ENCODE results near the gene TENM3.
A peak's percentile ranks its signal among the peaks of the same experiment; 100 is the strongest.
"Not testable (repeated sequence)": the region's sequence is repeated elsewhere in the genome, so short reads cannot be mapped to it uniquely, and the experiment has no call there.

Gene TENM3

GRCh38 chr4:182344968-182345367 lies 101.8 kb downstream of the TENM3 start:
- no peak for DNase-seq

- DNase-seq: no peak
Measured at GRCh38 chr4:182346250-182346649, 103.0 kb downstream of the TENM3 start.

- no peak for DNase-seq
Measured at GRCh38 chr4:182346675-182347375, 103.6 kb downstream of the TENM3 start.

DNA sequence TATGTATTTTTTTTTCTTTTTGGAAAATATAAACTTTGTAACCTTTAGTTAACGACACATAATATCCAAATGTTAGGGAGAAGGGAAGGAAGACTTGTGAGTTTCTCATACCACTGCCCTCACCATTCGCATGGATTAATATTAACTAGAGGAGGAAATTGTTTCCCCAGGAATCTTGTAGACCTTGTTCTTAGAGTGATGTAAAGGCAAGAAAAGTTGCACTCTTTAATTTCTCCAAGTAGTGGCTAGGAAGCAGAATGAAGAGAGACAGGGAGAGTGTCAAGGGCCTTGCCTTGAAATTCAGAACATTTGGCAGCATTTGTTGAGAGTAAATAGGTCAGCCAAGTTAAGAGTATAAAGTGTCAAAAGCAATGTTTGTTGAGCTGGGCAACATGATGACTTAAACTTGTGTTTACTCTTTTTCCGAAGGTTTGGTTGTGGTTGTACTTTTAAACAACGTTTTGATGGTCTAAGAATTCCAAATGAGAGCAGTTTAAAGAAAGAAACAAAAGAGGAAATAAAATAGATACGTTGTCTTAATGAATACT lies 105.7 kb downstream of the TENM3 start:
- DNase-seq: no peak

GRCh38 chr4:182350041-182350440 lies 106.8 kb downstream of the TENM3 start:
- DNase-seq: no peak

GRCh38 chr4:182351485-182351884 lies 108.3 kb downstream of the TENM3 start:
- no peak for DNase-seq

GRCh38 chr4:182354106-182354505 lies 110.9 kb downstream of the TENM3 start:
- no peak for DNase-seq

GRCh38 chr4:182354867-182355266 lies 111.7 kb downstream of the TENM3 start:
- no peak for DNase-seq

GRCh38 chr4:182367153-182367552 lies 124.0 kb downstream of the TENM3 start:
- DNase-seq: no peak

GRCh38 chr4:182369211-182369610 lies 126.0 kb downstream of the TENM3 start:
- no peak for DNase-seq

- DNase-seq: no peak
Measured at GRCh38 chr4:182370491-182370890, 127.3 kb downstream of the TENM3 start.

DNA sequence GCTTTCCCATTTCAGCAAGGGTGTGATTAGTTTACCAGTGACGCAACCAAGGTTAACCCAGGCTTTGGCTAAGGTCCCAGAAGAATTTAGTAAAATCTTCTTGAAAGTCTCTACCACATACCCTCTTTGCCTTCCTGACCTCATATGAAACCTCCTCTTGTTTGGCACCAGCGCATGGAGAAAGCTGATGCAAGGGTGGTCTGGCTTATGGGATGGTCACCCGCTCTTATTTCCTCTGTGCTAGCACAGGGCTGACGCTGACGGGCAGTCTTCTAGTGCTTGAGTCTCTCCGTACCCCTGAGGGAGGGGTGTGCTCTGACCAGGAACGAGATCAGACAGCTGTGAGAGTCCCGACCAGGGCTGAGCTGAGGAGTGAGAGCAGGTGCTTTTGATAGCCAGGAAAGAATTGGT lies 137.6 kb downstream of the TENM3 start:
- no peak for DNase-seq

DNA sequence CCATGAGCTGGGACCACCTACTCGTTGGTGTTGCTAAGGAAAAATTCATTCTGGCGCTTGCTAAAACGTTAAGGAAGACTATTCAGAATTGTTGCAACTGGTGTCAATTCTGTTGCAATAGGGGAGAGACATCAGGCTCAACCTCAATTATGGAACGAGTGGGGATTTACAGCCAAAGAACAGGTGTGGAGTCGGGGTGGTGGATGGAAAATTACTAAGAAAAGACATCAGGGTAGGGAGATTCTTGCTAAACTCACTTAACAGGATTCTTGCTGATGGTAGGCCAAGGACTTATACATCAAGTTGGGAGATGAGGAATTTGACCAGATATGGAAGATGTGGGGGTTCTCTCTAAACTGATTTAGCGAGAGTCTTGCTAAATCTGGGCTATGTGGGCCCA lies 139.7 kb downstream of the TENM3 start:
- no peak for DNase-seq

DNA sequence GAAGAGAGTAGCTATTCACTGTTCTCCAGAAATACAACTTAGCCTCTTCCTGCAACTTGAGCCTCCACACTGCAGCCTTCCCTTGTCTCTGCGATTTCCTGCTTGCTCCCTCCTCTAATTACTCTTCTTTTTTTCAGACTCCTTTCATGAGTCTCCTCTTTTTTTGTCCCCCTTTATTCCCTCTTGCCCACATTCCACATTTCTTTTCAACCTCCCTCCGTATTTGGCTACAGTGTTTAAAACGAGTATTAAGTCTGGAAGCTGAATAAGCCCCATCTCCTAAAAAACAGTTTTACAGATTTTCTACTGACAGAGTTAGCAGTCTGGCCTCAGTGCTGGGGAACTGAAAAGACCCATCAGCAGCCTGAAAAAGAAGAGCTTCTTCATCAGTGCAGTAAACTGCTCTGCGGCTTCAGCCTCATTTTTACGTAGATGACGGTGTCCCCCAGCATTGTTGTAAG lies 141.5 kb downstream of the TENM3 start:
- no peak for DNase-seq

DNA sequence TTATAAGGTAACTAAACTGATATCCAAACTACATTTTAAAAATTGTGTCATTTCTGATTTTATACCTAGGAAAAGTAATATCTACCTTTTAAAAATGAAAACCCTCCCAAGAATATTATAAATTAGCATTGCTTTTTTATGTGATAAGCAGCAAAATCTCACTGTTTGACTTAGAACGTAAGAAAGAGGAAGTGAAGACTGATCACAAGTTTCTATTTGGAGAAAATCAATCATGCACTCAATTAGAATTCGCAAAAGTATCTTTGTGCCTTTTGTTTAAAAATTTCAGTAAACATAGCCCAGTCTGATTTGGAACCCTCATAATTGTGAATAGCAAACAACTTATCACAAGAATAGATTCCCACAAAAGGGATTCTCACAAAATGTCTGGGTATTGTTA lies 142.7 kb downstream of the TENM3 start:
- no peak for DNase-seq

- not testable (repeated sequence) for DNase-seq
Measured at GRCh38 chr4:182386576-182386975, 143.4 kb downstream of the TENM3 start.

DNA sequence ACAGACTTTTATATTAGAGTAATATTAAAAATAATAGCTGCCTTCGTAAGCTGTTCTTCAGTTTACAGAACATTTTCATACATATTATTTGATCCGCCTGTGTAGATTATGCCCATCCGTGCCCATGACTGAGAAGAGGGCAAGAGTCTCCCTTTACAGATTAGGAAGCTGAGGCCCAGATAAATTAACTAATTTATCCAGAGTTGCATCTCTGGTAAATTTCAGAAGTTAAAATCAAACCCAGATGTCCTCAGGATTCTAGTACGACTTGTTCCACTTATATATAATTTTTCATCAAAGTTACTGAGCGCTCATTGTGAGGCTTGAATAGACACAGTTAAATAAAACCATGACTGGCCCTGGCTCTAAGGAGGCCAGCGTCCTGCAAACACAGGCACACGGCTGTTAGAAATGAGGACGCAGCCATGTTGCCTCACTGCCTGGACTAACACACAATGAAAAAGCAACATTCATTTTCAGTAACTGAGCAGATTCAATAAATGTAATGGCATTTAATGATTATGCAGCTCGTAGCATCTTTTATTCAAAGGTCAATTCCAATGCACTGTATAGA lies 148.0 kb downstream of the TENM3 start:
- no peak for DNase-seq

- no peak for DNase-seq
Measured at GRCh38 chr4:182394181-182394580, 151.0 kb downstream of the TENM3 start.

GRCh38 chr4:182400081-182400480 lies 156.9 kb downstream of the TENM3 start:
- DNase-seq: no peak

GRCh38 chr4:182400790-182401189 lies 157.6 kb downstream of the TENM3 start:
- DNase-seq: peak; percentile 19

- DNase-seq: no peak
Measured at GRCh38 chr4:182404376-182404775, 161.2 kb downstream of the TENM3 start.

- DNase-seq: no peak
Measured at GRCh38 chr4:182405087-182405486, 161.9 kb downstream of the TENM3 start.

- no peak for DNase-seq
Measured at GRCh38 chr4:182409271-182409670, 166.1 kb downstream of the TENM3 start.

DNA sequence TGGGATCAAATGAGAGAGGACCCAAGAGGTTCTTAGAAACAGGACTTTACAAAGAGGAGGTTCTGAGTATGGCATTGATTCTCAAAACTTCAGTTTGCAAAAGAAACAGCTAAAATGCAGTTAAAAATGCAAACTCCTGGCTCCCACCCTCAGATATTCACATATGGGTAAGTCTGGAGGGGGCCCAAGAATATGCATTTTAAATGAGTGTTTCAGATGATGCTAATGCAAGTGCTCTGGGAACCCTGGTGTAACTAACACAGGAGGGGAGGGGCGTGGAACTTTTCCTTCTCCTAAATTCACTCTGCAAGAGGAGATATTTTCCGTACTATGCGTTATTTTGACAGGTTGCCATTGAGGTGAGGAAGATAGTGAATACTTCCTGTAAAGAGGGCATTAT lies 168.2 kb downstream of the TENM3 start:
- no peak for DNase-seq

DNA sequence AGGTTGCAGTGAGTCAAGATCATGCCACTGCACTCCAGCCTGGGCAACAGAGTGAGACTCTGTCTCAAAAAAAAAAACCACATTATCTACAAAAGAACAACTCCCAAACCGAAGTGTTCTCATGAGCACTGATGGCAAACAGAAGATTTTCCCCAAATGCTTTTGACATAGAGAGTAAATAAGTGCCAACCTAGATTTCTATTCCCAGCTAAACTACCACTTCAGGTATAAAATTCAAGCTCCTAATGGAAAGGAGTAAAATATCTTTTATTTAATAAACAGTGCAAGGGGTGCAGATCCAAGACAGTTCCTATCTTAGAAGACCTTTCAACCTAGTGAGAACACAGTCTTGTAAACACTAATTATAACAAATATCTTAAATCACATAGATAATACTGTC lies 170.3 kb downstream of the TENM3 start:
- DNase-seq: no peak
